Ascending aorta (tissue), 2 donors: Measurements from ENCODE around the gene BEST3. TPM values are rescaled to one million over a fixed set of nuclear protein-coding genes. Genes with fewer than 3 reads are reported as not detected.

Experiments
- DNase-seq, 2 donors: peaks; one replicate each; pipeline ENCODE4 v3.0.0-alpha.2; 2019; ENCODE audit warnings: low spot score in 2 of 2
- H3K27ac ChIP-seq, 2 donors: fragments of 200-600 bp; sonication (generic); one replicate each; pipeline ENCODE4 v1.5.1; 2016 to 2017; ENCODE audit warnings: mild to moderate bottlenecking in 1 of 2
- H3K27me3 ChIP-seq: fragments of 200-600 bp; sonication (generic); one replicate; pipeline ENCODE4 v1.5.1; 2017
- H3K36me3 ChIP-seq, 2 donors: fragments of 200-600 bp; sonication (generic); one replicate each; pipeline ENCODE4 v1.5.1; 2016
- H3K4me1 ChIP-seq, 2 donors: fragments of 200-600 bp; sonication (generic); one replicate each; pipeline ENCODE4 v1.5.1; 2016 to 2017; ENCODE audit warnings: mild to moderate bottlenecking in 1 of 2
- H3K4me3 ChIP-seq, 2 donors: fragments of 200-600 bp; sonication (generic); one replicate each; pipeline ENCODE4 v1.5.1; 2016 to 2017; ENCODE audit warnings: mild to moderate bottlenecking in 1 of 2
- H3K9me3 ChIP-seq, 2 donors: fragments of 200-600 bp; sonication (generic); one replicate each; pipeline ENCODE4 v1.5.1; 2016
- CTCF ChIP-seq, 3 experiments: fragments of 200-600 bp in 2 of 3; fragments of 450-650 bp in 1 of 3; sonication (generic) in 2 of 3; IDR thresholded peaks; one replicate each; pipeline ENCODE4 v1.5.1; 2016 to 2019; ENCODE audit warnings: antibody characterized with exemption in 3 of 3, mild to moderate bottlenecking in 1 of 3, moderate library complexity in 1 of 3
- intact Hi-C: fragments of 100-400 bp; cut with DNase I; formaldehyde crosslinking; loops from one replicate; pipeline ENCODE4 v1.15.1; 2023
- total RNA-seq: library from RNA; depleted of rRNA; stranded (reverse); fragments of >200 nt; gene quantifications from one replicate; pipeline ENCODE4 v1.1.0, GENCODE V29; 2016

The BEST3 gene
- total RNA-seq, 1 donor from 2014 or later = not detected

- TF ChIP-seq CTCF (IDR thresholded peaks at IDR 0.05) = no peak
Observed at GRCh38 chr12:69686731-69687130, 12.4 kb downstream of the BEST3 start.

GRCh38 chr12:69685810-69686209, 13.3 kb downstream of the BEST3 start:
- intact Hi-C loops = loop anchor here (5.0 kb wide), 1 partner anchor 51 kb away; the partner anchor contains the start of gene RAB3IP
- Histone ChIP-seq H3K27me3 (no peaks in the 10 kb centered on the region), H3K36me3 (no peaks in the 10 kb centered on the region), H3K4me3 (no peak overlapping the region), H3K9me3 (no peaks in the 10 kb centered on the region), H3K27ac (no peak overlapping the region), H3K4me1 (peaks cover 4 to 10% of the 10 kb centered on the region in 2 donors)
- TF ChIP-seq CTCF (IDR thresholded peaks at IDR 0.05) = no peak
- DNase-seq = no peak

More at GRCh38 chr12:69686731-69687130, 12.4 kb downstream of the BEST3 start:
- Histone ChIP-seq H3K9me3 (no peaks in the 10 kb centered on the region), H3K4me1 (peaks cover 4 to 10% of the 10 kb centered on the region in 2 donors), H3K4me3 (no peak overlapping the region), H3K36me3 (no peaks in the 10 kb centered on the region), H3K27ac (no peak overlapping the region), H3K27me3 (no peaks in the 10 kb centered on the region)
- no peak for DNase-seq
- intact Hi-C loops = loop anchor here (5.0 kb wide), 1 partner anchor 51 kb away; the partner anchor contains the start of gene RAB3IP

GRCh38 chr12:69684466-69684865, 14.6 kb downstream of the BEST3 start:
- intact Hi-C loops = no loop called here
- no peaks in the 10 kb centered on the region for H3K9me3 ChIP-seq
- H3K27me3 ChIP-seq = no peaks in the 10 kb centered on the region
- no peak for DNase-seq
- peaks cover 4 to 9% of the 10 kb centered on the region in 2 donors for H3K4me1 ChIP-seq
- H3K4me3 ChIP-seq = no peak overlapping the region
- no peaks in the 10 kb centered on the region for H3K36me3 ChIP-seq
- H3K27ac ChIP-seq = no peak overlapping the region
- no peak for TF ChIP-seq CTCF (IDR thresholded peaks at IDR 0.05)

- intact Hi-C loops = no loop called here
- H3K4me1 ChIP-seq = no peaks in the 10 kb centered on the region
- no peak for DNase-seq
- H3K9me3 ChIP-seq = no peaks in the 10 kb centered on the region
- H3K27ac ChIP-seq = no peak overlapping the region
- TF ChIP-seq CTCF (IDR thresholded peaks at IDR 0.05) = no peak
- no peaks in the 10 kb centered on the region for H3K36me3 ChIP-seq
- no peaks in the 10 kb centered on the region for H3K27me3 ChIP-seq
- H3K4me3 ChIP-seq = no peak overlapping the region
Observed at GRCh38 chr12:69682110-69682755, 16.9 kb downstream of the BEST3 start.

GRCh38 chr12:69679119-69679518, 20.0 kb downstream of the BEST3 start:
- Histone ChIP-seq H3K4me1 (no peaks in the 10 kb centered on the region), H3K27ac (no peak overlapping the region), H3K4me3 (no peak overlapping the region), H3K9me3 (no peaks in the 10 kb centered on the region), H3K36me3 (no peaks in the 10 kb centered on the region), H3K27me3 (no peaks in the 10 kb centered on the region)
- no peak for DNase-seq
- TF ChIP-seq CTCF (IDR thresholded peaks at IDR 0.05) = no peak
- intact Hi-C loops = no loop called here
